Nephron (organoid): ENCODE measurements around the gene GATA6.

ENCODE experiments used
- H3K27ac Mint-ChIP-seq, 3 experiments: 2 replicates each; pipeline ENCODE4 v1.8.0; 2020; ENCODE audit warnings: mixed read lengths in 3 of 3, mild to moderate bottlenecking in 2 of 3, moderate library complexity in 1 of 3
- H3K27me3 Mint-ChIP-seq: 2 replicates; pipeline ENCODE4 v1.8.0; 2021; ENCODE audit warnings: low read depth, mild to moderate bottlenecking, moderate library complexity, mixed read lengths
- H3K36me3 Mint-ChIP-seq: 2 replicates; pipeline ENCODE4 v1.8.0; 2020; ENCODE audit warnings: low read depth, mixed read lengths
- H3K4me1 Mint-ChIP-seq: 2 replicates; pipeline ENCODE4 v1.8.0; 2020; ENCODE audit warnings: mixed read lengths
- H3K4me3 Mint-ChIP-seq, 3 experiments: 2 replicates each; pipeline ENCODE4 v1.8.0; 2020; ENCODE audit warnings: mild to moderate bottlenecking in 3 of 3, mixed read lengths in 3 of 3, moderate library complexity in 2 of 3
- H3K9me3 Mint-ChIP-seq: 2 replicates; pipeline ENCODE4 v1.8.0; 2020; ENCODE audit warnings: mixed read lengths
- TF ChIP-seq, protein P1 (sequence below), 3 experiments: fragments of 200-600 bp; sonication (generic); IDR thresholded peaks; one replicate each; pipeline ENCODE4 v1.5.0; 2021; ENCODE audit warnings: antibody characterized with exemption in 3 of 3; ENCODE audit not compliant: unreplicated experiment in 3 of 3

GATA6 gene

DNA sequence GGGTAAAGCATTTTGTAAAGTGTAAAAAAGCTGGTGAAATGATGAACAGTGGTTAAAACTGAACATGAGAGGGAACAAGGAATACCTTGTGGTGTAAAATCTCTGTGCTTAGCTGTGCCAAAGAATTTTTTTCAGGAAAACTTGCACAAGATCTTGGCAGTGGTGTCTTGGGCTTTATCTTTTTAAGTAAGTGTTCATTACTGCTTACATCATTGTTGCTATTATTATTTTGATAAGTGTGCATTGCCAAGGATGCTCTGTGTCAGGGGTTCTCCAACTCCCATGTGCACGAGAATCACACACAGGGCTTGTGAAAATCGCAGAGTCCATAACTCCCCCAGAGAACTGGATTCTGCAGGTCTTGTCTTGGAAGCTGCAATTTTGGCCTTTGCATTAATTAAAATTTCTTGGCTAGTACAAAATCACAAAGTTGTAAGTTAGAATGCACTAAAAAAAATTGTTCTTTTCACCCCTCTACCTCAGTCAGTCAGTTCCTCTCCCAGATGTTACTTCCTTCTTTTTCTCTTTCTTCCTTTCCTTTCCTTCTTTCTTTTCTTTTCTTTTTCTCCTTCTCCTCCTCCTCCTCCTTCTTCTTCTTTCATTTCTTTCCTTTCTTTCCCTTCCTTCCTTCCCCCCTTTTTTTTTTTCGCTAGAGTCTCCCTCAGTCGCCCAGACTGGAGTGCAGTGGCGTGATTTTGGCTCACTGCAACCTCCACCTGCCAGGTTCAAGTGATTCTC is 37.8 kb downstream of the GATA6 start:
- Mint-ChIP-seq H3K4me1 (peaks cover 62% of the 10 kb centered on the region), H3K27me3 (peaks cover 15% of the 10 kb centered on the region), H3K36me3 (peaks cover 5% of the 10 kb centered on the region), H3K4me3 (peak overlapping the region in 1 of 3 experiments; percentile 47), H3K9me3 (no peaks in the 10 kb centered on the region), H3K27ac (peak overlapping the region in 2 of 3 experiments; percentile 81 to 86)
- TF ChIP-seq, protein P1, sequence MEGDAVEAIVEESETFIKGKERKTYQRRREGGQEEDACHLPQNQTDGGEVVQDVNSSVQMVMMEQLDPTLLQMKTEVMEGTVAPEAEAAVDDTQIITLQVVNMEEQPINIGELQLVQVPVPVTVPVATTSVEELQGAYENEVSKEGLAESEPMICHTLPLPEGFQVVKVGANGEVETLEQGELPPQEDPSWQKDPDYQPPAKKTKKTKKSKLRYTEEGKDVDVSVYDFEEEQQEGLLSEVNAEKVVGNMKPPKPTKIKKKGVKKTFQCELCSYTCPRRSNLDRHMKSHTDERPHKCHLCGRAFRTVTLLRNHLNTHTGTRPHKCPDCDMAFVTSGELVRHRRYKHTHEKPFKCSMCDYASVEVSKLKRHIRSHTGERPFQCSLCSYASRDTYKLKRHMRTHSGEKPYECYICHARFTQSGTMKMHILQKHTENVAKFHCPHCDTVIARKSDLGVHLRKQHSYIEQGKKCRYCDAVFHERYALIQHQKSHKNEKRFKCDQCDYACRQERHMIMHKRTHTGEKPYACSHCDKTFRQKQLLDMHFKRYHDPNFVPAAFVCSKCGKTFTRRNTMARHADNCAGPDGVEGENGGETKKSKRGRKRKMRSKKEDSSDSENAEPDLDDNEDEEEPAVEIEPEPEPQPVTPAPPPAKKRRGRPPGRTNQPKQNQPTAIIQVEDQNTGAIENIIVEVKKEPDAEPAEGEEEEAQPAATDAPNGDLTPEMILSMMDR (IDR thresholded peaks at IDR 0.05; ENCODE audit: unreplicated experiment in 3 of 3): no peak

DNA sequence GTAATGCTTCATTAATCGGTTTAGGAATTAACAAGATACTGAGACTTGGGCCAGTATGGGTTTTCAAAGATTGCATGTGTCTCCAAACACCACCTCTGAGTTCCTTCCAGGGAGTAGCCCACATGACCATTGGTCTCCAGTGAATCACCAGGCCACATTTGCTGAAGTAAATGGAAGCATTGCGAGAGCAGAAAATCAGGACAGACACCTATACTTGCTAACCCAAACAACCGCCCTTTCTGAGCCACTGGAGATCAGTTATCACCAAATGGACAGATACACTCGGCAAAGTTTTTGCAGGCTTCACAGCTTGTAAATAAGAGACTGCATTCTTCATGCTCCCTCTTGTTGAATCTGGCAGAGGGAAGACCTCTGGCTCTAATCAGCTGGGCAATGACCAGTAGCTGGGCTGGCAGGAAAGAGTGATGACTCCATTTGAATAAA is 40.9 kb downstream of the GATA6 start:
- Mint-ChIP-seq H3K9me3 (no peaks in the 10 kb centered on the region), H3K27me3 (peaks cover 4% of the 10 kb centered on the region), H3K27ac (peak overlapping the region; percentile 90 to 95 (median 94)), H3K4me3 (no peak overlapping the region), H3K36me3 (peaks cover 5% of the 10 kb centered on the region), H3K4me1 (peaks cover 54% of the 10 kb centered on the region)
- TF ChIP-seq, protein P1 (IDR thresholded peaks at IDR 0.05; ENCODE audit: unreplicated experiment in 3 of 3): no peak

DNA sequence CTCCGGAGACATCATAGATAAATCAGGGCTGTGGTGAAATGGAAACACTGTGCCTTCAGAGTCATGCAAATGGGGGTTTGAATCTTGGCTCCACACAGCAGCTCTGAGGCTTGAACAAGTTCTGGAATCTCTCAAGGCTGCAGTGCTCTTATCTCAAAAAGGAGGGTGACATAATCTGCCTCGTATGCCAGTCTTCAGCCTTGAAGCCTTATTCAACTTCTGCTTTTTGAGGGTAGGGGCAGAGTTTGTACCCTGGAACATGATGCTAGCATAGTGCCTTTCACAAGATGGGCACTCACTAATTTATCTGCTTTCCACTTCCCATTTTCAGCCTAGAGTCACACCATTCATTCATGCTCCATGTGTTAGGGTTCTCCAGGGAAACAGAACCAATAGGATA is 42.3 kb downstream of the GATA6 start:
- peaks cover 5% of the 10 kb centered on the region for H3K36me3 Mint-ChIP-seq
- peaks cover 8% of the 10 kb centered on the region for H3K27me3 Mint-ChIP-seq
- H3K4me1 Mint-ChIP-seq: peaks cover 47% of the 10 kb centered on the region
- no peaks in the 10 kb centered on the region for H3K9me3 Mint-ChIP-seq
- TF ChIP-seq, protein P1 (IDR thresholded peaks at IDR 0.05; ENCODE audit: unreplicated experiment in 3 of 3): no peak
- peak overlapping the region; percentile 16 to 89 (median 87) for H3K27ac Mint-ChIP-seq
- no peak overlapping the region for H3K4me3 Mint-ChIP-seq

DNA sequence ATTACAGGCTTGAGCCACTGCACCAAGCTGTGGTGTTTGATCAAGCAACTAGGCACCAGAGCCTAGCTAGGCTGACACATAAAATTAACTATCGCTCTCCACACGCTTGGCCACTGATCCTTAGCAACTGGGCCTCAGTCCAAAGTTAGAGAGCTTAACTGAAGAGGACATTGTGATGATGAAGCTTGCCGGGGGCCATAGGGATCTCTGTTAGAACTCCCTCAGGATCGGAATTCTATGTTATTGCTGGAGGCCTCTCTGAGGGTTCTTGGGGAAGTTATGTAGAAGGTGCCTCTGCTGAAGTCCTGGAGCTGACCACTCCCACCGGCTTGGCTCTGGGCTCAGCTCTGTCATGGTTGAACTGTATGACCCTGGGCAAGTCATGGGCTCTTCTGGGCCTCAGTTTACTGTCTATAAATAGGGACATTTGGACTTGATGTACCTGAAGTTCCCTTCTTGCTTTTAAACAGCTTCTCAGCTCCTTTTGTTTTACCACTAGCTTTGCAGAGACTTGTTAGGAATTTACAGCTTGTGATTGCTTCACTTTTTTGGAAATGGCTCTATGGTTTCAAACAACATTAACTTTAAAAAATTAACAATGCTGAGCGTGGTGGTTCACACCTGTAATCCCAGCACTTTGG is 44.1 kb downstream of the GATA6 start:
- H3K4me1 Mint-ChIP-seq: peaks cover 46% of the 10 kb centered on the region
- TF ChIP-seq, protein P1 (IDR thresholded peaks at IDR 0.05; ENCODE audit: unreplicated experiment in 3 of 3): no peak
- peak overlapping the region; percentile 74 to 95 (median 87) for H3K27ac Mint-ChIP-seq
- no peaks in the 10 kb centered on the region for H3K36me3 Mint-ChIP-seq
- H3K27me3 Mint-ChIP-seq: peaks cover 4% of the 10 kb centered on the region
- H3K4me3 Mint-ChIP-seq: no peak overlapping the region
- H3K9me3 Mint-ChIP-seq: no peaks in the 10 kb centered on the region

DNA sequence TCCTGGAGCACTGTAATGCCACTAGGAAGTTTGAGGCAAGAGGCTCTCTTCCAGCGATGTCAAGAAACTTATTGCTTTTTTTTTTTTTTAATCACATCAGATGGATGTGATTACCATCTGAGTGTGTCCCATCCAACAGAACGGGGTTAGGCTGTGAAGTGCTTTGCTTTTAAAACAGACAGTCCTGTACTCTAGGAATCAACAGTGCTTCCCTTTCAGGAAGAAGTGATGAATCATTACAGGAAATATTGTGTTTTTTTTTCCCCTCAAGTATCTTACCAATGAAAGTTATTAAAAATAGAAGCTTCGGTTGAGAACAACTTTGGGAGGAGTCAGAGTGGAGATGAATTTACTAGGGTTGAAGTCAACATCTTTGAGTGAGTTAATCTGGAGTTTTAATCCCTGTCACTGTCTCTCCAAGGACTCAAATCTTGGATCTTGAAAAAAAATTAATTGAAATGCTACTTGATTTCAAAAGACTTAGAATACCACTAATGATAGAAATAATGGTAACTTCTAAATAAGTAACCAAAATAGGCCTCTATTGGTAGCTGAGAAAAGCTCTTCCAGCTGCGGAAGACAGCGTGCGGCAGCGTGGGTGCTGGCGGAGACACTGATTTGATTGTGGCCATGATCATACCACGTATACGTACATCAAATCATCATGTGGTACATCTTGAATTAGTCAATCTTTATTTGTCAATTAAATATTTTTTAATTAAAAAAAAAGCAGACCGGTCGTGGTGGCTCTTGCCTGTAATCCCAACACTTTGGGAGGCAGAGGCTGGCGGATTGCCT is 45.5 kb downstream of the GATA6 start:
- H3K36me3 Mint-ChIP-seq: no peaks in the 10 kb centered on the region

More for the DNA sequence above, 45.5 kb downstream of the GATA6 start:
- peaks cover 46% of the 10 kb centered on the region for H3K4me1 Mint-ChIP-seq
- H3K4me3 Mint-ChIP-seq: no peak overlapping the region
- peaks cover 7% of the 10 kb centered on the region for H3K27me3 Mint-ChIP-seq
- TF ChIP-seq, protein P1 (IDR thresholded peaks at IDR 0.05; ENCODE audit: unreplicated experiment in 3 of 3): no peak
- H3K9me3 Mint-ChIP-seq: no peaks in the 10 kb centered on the region
- peak overlapping the region; percentile 55 to 88 (median 86) for H3K27ac Mint-ChIP-seq
